ENCODE results near the gene HEMGN.

DNA sequence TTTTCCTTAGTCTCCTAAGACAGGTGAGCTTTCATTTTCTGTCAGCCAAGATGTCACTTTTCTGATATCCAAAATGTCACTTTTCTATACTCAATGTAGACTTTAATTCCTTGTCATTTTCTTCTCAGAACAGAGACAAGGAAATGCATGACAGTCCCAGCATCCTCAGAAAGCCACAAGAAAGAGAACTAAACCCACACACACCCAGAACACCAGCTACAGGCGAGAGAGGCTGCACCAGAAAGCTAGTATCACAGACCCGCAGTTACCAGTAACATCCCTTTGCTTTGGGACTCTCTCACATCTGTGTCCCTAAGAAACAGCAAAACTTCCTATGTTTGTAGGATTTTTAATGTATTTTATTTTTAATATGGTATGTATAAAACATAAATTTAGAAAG is 32.7 kb downstream of the HEMGN start:
- TF ChIP-seq, protein P1, sequence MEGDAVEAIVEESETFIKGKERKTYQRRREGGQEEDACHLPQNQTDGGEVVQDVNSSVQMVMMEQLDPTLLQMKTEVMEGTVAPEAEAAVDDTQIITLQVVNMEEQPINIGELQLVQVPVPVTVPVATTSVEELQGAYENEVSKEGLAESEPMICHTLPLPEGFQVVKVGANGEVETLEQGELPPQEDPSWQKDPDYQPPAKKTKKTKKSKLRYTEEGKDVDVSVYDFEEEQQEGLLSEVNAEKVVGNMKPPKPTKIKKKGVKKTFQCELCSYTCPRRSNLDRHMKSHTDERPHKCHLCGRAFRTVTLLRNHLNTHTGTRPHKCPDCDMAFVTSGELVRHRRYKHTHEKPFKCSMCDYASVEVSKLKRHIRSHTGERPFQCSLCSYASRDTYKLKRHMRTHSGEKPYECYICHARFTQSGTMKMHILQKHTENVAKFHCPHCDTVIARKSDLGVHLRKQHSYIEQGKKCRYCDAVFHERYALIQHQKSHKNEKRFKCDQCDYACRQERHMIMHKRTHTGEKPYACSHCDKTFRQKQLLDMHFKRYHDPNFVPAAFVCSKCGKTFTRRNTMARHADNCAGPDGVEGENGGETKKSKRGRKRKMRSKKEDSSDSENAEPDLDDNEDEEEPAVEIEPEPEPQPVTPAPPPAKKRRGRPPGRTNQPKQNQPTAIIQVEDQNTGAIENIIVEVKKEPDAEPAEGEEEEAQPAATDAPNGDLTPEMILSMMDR (IDR thresholded peaks at IDR 0.05; ENCODE audit: insufficient read depth, low read length): no peak
- TF ChIP-seq, protein P2, sequence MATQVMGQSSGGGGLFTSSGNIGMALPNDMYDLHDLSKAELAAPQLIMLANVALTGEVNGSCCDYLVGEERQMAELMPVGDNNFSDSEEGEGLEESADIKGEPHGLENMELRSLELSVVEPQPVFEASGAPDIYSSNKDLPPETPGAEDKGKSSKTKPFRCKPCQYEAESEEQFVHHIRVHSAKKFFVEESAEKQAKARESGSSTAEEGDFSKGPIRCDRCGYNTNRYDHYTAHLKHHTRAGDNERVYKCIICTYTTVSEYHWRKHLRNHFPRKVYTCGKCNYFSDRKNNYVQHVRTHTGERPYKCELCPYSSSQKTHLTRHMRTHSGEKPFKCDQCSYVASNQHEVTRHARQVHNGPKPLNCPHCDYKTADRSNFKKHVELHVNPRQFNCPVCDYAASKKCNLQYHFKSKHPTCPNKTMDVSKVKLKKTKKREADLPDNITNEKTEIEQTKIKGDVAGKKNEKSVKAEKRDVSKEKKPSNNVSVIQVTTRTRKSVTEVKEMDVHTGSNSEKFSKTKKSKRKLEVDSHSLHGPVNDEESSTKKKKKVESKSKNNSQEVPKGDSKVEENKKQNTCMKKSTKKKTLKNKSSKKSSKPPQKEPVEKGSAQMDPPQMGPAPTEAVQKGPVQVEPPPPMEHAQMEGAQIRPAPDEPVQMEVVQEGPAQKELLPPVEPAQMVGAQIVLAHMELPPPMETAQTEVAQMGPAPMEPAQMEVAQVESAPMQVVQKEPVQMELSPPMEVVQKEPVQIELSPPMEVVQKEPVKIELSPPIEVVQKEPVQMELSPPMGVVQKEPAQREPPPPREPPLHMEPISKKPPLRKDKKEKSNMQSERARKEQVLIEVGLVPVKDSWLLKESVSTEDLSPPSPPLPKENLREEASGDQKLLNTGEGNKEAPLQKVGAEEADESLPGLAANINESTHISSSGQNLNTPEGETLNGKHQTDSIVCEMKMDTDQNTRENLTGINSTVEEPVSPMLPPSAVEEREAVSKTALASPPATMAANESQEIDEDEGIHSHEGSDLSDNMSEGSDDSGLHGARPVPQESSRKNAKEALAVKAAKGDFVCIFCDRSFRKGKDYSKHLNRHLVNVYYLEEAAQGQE (IDR thresholded peaks at IDR 0.05; ENCODE audit: insufficient replicate concordance, low read depth): no peak
- no peak for TF ChIP-seq POLR2AphosphoS5 (IDR thresholded peaks at IDR 0.05; ENCODE audit: low read depth)
